DMS 273 (cell line): ENCODE measurements around the gene ABLIM2.
"Not testable (repeated sequence)": the region's sequence is repeated elsewhere in the genome, so short reads cannot be mapped to it uniquely, and the experiment has no call there.

Experiments used
- DNase-seq: peaks from one replicate; lab custom pipeline; 2025; ENCODE audit not compliant: unreplicated experiment; lab: John Stamatoyannopoulos, UW

Gene ABLIM2

DNA sequence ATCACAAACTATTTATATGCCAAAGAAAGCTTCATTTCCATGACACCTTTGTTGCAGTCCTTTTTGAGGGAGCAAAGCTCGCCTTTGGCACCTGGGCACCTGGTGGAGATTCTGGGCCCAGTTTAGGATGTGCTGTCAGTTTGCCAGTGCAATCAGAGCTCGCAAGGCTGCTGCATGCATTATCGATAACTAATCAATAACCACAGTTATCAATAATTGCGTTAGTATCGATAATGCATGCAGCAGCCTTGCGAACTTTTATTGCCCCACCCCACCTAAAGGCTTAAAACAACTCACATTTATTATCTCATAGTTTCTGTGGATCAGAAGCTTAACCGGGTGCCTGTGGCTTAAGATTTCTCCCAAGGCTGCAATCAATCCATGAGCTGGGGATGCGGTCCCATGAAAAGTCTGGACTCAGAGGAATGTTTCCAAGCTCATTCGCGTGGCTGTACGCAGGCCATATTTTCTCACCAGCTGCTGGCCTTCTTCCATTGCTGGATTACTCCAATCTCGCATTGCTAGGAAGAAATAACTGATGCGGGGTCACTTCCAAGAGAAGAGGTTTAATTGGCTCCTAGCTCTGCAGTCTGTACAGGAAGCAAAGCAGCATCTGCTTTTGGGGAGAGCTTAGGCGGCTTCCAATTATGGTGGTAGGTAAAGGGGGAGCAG, 212.8 kb downstream of the ABLIM2 start:
- no peak for DNase-seq

DNA sequence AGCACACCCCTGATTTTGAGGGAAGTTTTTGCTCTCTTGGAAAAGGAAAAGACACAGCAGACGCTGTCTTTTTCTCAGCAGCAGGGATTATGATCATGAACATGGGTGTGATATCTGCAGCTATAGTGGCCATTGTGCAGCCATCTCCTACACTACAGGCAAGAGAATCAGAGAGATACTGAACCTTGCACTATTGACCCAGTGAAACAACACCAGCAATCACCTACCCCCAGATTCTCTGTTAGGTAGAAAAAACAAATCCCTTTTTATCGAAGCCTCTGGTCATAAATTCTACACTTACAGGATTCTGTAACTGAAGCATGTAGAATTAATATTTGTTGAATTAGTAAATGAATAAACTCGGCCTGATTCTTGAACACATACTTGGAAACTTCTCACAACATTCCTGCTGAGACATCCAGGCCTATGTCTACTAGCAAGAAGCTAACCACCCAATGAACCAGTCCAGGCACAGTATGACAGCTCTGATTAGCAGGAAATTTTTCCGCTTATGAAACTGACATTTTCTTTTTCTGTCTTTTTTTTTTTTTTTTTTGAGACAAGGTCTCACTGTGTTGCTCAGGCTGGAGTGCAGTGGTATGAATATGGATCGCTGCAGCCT, 213.9 kb downstream of the ABLIM2 start:
- DNase-seq = no peak

DNA sequence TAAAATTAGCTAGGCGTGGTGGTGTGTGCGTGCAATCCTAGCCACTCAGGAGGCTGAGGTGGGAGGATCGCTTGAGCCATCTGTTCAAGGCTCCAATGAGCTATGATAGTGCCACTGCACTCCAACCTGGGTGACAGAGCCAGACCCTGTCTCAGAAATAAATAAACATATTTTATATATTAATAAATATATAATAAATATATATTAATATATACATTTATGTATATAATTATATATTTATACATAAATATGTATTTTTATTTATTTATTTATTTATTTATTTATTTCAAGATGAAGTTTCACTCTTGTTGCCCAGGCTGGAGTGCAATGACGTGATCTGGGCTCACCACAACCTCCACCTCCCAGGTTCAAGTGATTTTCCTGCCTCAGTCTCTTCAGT, 214.9 kb downstream of the ABLIM2 start:
- not testable (repeated sequence) for DNase-seq

DNA sequence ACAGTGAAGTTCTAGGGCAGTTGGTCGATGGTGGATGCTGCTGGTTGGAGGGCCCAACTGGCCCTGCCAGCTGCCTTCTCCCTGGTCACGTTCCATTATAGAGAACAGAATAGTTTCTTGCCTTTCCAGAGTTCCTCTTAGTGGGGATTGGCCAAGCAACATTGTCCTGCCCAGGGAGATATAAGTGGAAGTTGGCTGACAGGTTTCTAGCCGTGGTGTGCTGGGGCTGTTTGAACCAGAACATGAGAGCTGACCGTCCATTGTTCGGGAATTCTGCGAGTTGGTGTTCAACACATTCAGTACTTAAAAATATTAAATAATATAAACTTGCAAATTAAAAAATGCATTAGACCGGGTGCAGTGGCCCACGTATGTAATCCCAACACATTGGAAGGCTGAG, 215.4 kb downstream of the ABLIM2 start:
- DNase-seq = no peak

DNA sequence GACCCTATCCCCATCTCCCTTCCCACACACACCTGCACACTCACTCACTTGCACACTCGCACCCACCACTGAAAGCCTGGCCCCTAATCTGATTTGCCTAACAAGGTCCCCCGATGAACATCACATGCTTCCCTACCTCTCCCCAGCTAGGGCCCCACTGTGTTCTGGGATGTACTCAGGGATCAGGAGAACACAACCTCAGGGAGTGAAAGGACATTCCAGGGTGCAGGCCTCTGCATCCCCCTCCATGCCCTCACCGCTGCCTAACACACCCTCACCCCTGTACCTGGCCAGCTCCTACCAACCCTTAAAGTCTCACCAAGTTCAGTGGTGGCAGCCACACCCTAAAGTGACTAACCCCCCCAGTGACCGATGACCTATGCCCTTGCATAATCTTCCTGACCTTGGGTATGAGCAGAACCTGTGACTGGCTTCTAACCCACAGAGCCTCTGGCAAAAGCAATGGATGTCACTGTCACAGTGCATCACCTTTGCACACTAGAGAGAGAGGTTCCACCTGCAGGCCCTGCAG, 216.6 kb downstream of the ABLIM2 start:
- DNase-seq = no peak

DNA sequence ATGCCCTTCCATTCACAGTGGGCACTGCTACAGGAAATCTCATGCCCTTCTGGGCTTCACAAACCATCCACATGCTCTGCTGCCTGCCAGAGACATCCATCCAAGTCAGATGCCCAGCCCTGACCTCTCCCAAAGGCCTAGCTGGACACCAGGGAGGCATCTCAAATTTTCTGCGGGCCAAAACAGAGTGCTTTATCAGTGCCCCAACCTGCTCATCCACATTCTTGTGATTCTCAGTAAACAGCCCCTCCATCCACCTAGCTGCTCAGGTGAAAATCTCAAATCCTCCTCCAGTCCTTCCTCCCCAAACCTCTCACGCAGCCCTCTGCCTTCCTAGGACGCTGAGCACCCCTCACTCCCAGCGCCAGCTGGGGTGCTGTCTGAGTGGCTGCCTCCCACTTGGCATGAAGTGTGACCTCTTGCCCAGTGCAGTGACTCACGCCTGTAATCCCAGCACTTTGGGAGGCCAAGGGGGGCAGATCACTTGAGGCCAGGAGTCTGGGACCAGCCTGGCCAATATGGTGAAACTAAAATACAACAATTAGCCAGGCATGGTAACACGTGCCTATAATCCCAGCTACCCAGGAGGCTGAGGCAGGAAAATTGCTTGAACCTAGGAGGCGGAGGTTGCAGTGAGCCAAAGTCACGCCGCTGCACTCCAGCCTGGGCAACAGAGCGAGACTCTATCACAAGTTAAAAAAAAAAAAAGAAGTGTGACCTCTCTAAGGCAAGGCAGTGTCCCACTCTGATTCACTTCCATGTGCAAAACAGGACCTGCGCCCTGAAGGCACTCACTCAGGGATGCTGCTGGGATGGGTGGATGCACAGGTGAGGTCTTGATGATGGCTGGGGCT, 217.3 kb downstream of the ABLIM2 start:
- no peak for DNase-seq

DNA sequence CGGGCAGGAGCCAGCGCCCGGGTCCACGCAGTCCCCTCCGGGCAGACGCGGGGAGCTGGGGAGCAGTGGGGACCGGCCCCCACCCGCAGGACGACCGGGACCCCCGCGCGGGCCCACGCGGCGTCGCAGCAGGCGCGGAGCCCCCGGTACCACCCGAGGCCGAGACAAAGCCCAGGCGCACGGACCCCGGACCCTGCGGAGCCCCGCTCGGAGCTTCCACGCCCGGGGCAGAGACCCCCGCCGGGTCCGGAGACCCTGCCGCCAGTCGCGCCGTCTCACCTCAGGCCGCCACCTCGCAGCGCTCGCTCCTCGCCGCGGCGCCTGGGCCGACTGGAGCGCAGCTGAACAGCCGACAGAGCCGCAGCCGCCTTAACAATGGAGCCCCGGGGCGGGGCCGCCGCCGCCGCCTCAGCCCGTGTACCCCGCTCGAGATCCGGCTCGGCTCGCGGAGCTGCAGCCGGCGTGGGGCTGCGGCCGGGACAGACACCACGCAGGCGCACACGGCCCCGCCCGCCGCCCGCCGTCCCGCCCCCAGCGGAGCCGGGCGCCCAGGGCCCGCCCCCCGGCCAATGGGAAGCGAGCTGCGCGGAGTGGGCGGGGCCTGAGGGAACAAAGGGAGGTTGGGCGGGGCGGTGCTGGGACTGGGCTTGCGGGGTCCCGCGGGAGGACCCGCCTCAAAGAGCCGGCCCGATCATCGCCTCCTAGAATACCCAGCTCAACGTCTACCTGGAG, 219.1 kb downstream of the ABLIM2 start, which contains the start of gene AFAP1:
AFAP1 (minus strand) TSS at position 485 of the 732 bp plus-strand sequence. CDS start 67,783 bp downstream, outside the sequence.
- peak; percentile 93 for DNase-seq

DNA sequence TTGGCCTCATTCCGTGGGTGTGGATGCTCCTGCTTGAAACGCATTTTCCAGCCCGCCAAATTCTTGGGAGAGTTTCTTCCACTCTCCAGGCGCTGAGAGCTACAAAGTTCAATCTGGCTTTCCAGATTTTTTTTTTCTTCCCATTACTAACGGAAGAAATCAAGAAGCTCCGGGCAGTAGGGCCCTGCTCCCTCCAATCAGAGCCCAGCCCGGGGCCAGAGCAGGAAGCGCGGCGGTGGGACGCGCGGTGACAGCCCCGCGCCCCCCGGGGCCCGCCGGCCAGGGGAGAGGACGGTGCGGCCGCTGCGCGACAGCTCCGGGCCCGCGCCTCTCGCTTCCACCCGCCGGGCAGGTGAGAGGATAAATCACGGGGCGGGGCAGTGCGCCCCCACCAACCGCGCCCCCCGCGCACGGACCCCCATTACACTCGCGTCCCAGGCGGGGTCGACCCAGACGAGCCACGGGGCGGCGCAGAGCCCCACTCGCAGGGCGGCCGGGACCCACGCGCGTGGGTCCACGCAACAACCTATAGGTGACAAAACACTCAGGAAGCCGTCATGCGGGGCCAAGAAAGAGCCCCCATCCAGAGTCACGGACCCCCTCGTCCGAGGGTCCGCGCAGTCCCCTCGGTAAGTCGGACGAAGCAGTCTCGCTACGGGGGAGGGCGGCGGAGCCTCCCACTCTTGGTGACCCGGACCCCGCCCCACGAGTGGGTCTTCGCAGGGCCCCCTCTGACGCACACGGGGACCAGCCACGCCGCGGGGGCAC, 219.8 kb downstream of the ABLIM2 start:
- peak; percentile 66 for DNase-seq

DNA sequence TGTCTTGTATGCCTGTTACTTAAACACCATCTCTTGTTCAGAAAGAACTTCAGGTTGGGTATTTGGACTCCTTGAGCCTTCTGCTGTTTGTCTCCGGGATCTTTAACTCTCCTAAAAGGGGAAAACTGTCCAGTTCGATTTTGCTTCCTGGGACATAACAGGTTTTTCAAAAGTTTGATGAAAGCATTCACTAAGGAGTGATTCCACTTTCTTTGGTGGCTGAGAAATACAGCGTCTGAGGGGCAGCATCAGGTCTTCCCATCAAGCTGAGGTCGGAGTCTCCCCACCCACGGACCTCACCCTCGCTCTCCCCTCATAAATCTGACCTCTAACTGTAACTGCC, 220.4 kb downstream of the ABLIM2 start:
- DNase-seq = no peak

DNA sequence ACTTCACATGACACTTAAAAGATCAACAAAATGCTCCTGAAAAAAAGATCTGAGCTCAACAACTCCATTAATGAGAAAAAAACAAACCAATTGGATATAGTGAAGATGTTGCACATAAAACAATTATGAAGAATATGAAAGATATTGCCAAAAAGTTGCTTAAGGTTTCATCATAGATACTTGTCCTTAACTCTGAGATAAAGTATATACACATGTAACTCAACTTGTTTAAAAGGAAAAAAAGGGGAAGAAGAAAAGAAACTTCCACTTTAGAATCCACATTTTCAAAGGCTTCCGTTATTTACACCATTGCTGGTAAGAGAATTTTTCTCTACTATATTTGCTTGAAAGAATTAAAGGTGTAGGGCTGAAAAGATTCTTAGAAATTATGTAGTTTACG, 221.6 kb downstream of the ABLIM2 start:
- DNase-seq = no peak

DNA sequence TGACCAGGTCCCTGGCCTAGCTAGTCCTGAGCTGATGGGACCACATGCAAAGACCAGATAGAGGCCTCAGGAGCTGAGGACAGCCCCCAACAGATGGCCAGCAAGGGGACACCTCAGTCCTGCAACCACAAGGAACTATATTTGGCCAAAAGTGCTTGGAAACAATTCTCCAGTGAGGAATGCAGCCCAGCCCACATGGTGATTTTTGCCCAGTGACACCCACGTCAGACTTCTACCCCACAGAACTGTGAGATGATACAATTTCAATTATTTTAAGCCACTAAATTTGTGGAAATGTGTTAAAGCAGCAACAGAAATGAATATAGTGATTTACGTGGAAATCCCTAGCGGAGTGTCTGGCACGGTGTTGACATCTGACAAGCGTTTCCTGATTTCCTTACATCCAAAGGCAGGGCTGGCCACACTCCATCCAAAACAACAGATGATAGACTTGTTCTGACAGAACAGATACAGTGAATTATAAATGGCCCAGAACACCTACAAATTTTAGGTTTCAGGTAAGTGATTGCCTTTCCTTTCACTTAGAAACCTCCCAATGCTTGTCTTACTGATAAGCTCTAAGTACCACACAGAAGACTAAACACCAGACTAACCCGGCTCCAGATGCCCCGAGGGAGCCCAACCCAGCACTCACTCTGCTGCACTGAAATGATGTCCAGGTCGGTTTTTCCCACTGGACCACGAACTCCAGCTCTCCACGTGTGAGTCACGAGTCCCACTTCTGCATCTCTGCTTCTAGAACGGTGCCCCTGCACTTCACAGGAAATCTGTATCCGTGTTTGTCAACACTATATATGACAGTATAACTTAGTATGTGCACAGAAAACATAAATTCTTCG, 224.7 kb downstream of the ABLIM2 start:
- no peak for DNase-seq

DNA sequence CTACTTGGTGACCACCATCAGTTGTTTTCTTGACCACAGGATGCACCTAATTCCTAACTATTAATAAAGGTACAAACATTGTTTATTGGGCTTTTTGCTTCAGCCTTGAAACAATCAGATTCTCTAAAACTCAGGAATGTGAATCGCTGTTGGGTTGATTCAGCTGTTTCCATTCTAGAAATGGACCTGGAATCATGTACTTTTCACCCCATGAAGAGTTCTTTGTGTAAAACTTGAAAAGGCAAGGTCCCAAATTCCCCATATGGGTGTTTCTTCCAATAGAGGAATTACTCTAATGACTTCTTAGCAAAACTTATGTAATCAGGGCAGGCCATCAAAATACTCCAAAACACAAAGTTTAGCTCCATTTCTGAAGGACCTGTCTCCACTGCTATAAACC, 226.3 kb downstream of the ABLIM2 start:
- no peak for DNase-seq

DNA sequence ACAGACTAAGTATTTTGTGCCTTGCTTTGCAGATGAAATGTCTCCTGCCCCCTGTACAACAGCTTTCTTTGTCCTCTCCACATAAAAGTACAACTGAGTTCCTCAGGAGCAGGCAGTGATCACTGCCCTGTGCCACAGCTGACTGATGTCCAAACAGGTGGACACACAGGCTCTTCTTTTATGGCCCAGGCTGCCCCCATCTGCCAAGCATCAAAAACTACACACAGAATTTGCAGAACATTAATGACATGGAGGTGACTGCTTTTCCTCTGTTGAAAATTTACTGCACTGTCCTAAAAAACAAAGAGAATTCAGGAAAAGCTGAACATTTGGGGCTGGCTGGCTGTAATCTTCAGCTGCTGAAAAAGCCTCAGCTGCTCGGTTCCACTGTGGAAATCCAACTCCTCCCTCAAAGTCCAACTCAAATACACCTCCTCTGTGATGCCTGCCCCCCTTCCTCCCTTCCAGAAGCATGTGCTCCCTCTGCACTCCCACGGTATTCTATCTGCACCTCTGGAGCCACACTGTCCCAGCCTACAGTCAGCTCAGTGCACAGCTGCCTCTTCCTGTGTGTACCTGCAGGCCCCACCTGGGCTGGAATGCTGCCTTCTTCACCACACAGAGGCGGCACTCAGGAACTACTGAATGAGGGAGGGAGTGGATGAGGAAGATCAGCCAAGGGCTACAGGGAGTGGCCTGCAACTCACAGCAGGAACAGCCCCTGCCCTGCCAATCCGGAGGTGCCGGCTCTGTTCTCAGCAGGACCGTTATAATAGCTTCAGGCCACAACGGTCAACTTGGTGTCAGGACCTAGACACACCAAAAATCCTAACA, 229.3 kb downstream of the ABLIM2 start:
- DNase-seq = peak; percentile 40

DNA sequence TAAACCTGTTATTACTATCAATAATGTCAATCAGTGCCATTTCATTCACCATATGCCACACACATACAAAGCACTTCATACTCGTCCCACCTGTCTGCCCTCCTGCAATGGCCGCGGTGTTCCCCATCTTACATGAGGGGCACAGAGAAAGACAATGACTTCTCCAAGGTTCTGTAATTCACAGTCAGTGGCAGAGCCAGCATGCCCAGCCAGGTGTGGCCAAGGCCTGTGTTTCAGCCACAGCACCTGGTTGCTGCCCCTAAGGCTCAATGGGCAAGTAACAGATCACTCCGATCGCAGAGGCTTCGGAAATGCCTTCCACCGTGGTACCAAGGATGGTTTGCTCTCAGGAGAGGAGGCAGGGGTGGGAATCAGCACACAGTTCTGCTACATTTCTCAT, 229.9 kb downstream of the ABLIM2 start:
- DNase-seq = no peak

DNA sequence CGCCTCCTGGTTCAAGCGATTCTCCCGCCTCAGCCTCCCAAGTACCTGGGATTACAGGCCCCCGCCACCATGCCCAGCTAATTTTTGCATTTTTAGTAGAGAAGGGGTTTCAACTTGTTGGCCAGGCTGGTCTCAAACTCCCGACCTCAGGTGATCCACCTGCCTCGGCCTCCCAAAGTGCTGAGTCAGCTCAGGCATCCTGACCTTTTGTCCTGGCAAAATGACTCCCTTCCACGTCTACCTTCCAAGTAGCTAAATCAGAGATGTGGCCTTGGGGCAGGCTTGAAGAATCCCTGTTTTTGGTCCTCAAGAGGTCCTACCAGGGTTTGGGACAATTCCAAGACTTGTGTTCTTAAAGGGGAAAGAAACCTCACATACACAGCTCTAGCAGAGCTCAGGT, 231.8 kb downstream of the ABLIM2 start:
- DNase-seq = no peak

DNA sequence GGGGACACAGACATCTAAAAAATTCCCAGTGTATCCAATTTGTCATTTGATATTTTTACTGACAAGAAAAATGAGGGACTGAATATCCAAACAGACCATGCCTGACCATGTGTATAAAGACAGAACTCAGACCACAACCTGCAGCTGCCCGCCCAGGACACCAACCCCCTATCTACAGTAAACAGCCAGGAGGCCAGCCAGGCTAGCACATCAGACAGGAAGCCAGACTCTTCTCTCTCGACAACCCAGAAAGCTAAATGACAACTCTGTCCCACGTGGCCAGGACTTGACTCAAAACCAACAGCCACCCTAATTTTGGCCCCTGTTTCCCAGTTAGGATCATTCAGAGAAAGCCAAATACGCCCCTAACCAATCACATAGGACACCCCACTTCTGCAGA, 234.0 kb downstream of the ABLIM2 start:
- no peak for DNase-seq

DNA sequence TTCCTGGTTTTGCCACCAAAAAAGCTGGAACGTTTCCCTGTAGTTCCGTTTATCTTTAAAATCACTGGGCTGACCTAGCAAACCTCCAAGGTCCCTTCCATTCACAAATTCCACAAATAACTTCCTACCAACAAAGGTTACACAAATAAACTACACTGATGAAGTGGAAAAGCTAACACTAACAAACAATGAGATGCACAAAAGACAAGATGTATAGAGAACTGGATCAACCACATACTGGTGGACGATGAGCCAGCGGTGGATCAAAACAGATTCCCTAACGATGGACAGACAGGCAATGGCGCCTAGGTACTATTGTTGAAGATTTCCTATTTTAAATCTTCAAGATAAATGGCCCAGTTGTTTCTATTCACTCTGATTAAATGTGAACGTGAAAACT, 234.4 kb downstream of the ABLIM2 start:
- no peak for DNase-seq

DNA sequence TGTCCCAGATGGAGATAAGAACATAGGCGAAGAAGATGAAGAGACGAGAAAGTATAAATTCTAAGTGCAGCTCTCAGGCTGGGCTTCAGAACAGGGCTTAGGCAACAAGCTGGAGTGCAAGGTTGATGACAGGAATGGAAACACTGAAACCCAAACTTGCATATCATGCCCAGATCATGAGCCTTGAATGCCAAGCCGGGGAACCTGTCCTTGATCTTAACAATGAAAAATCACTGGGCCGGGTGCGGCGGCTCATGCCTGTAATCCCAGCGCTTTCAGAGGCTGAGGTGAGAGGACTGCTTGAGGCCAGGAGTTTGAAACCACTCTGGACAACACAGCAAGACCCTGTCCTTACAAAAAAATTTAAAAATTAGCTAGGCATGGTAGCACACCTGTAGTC, 236.1 kb downstream of the ABLIM2 start:
- DNase-seq = no peak

DNA sequence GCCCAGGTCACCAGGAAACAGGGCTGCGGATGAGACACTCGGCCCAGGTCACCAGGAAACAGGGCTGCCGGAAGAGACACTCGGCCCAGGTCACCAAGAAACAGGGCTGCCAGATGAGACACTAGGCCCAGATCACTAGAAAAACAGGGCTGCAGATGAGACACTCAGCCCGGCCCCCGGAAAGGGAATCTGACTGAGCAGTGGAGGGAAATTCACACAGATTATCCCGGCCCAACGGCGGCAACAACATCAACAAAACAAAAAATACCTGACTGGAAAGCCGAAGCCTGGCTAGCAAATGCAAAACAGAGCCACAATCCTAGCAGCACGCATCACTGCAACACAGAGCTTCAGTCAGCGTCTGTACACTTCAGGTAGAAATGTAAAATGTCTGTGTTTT, 239.6 kb downstream of the ABLIM2 start:
- no peak for DNase-seq
